ENCODE measurements around the gene THSD7A. TPM values are rescaled to one million over a fixed set of nuclear protein-coding genes. Genes with fewer than 3 reads are reported as not detected.

THSD7A gene
- total and polyA plus RNA-seq, 9 of the 15 experiments (the other 6 are each of a cell fraction or from before 2014, with no cell fraction given): 0.01 to 0.02 TPM; not detected in 7

DNA sequence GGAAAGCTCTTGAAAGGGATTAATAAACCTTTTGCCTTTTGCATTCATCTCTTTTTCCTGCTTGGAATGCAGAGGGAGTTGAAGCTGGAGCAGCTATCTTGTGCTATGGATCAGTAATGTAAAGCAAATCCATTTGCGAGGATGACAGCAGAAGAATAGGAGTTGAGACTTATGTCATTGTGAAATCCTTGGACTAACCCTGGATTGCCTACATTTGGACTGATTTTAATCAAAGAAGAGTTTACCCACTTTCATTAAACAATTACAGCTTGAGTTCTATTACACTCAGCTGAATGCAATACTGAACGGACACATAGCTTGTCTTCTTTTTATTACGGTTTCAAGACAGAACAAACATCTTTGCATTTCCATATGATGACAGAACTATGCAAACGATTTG, 496.1 kb downstream of the THSD7A start:
- WGBS (ENCODE audit: insufficient coverage, low coverage, missing lambda C conversion rate): 2% methylated on average over 4 of the region's 4 CpGs
- DNase-seq (ENCODE audit: extremely low read depth in 1 of 4, low spot score in 3 of 4) (no peak), FAIRE-seq (no peak), ATAC-seq (no peak)
- H3K9me1 ChIP-seq (ENCODE audit: control insufficient read depth, insufficient read depth, low read length): no peaks in the 10 kb centered on the region
- no peaks in the 10 kb centered on the region for H3K9me3 ChIP-seq (replicated peaks; ENCODE audit: control insufficient read depth, insufficient read depth, low read depth, low read length)
- no TSS peak for BruUV-seq (replicated peaks)
- intact Hi-C loops (cut with micrococcal nuclease) (no loop called here), in situ Hi-C loops (cut with MboI) (no loop called here)
- H3K27ac ChIP-seq (ENCODE audit: extremely low read depth, low read depth, low read length): no peak overlapping the region
- H3K79me2 ChIP-seq (ENCODE audit: control insufficient read depth, insufficient read depth, low read length): no peaks in the 10 kb centered on the region
- H4K20me1 ChIP-seq (replicated peaks; ENCODE audit: control insufficient read depth, insufficient read depth, low read length): no peaks in the 10 kb centered on the region
- H2AFZ ChIP-seq (ENCODE audit: low read depth, low read length): no peak overlapping the region
- ChIA-PET POLR2A (no interaction called here), CTCF (ENCODE audit: low intra/inter-chr PET ratio) (no interaction called here)
- H3K27me3 ChIP-seq (ENCODE audit: control insufficient read depth in 2 of 2, insufficient read depth in 2 of 2, low read length in 2 of 2): peaks cover 0 to 5% of the 10 kb centered on the region in 2 experiments; a peak in 3 of 5 replicates
- H3K9ac ChIP-seq (ENCODE audit: insufficient read depth in 1 of 2, low read depth in 2 of 2, low read length in 2 of 2): no peak overlapping the region
- H3K4me2 ChIP-seq (ENCODE audit: insufficient read depth, low read length): no peak overlapping the region
- no peak for TF ChIP-seq CEBPB (tag; IDR thresholded peaks at IDR 0.05)
- no peak for TF ChIP-seq ZBTB2 (IDR thresholded peaks at IDR 0.05)
- TF ChIP-seq PHF21A (IDR thresholded peaks at IDR 0.05; ENCODE audit: borderline replicate concordance, low read depth): no peak
- H3K4me1 ChIP-seq (replicated peaks in 1 of 2; ENCODE audit: control insufficient read depth in 2 of 2, insufficient read depth in 2 of 2, low read length in 2 of 2): no peaks in the 10 kb centered on the region
- no peaks in the 10 kb centered on the region for H3K36me3 ChIP-seq (ENCODE audit: control insufficient read depth, insufficient read depth, low read length)
- no peak overlapping the region for H3K4me3 ChIP-seq

GRCh38 chr7:11332865-11333228, 499.2 kb downstream of the THSD7A start:
- Histone ChIP-seq H3K4me2 (ENCODE audit: insufficient read depth, low read length) (no peak overlapping the region), H3K9me3 (replicated peaks; ENCODE audit: control insufficient read depth, insufficient read depth, low read depth, low read length) (no peaks in the 10 kb centered on the region), H3K4me3 (no peak overlapping the region), H3K27ac (ENCODE audit: extremely low read depth, low read depth, low read length) (no peak overlapping the region), H2AFZ (ENCODE audit: low read depth, low read length) (no peak overlapping the region), H3K9ac (ENCODE audit: insufficient read depth in 1 of 2, low read depth in 2 of 2, low read length in 2 of 2) (no peak overlapping the region), H3K27me3 (ENCODE audit: control insufficient read depth in 2 of 2, insufficient read depth in 2 of 2, low read length in 2 of 2) (peaks cover 0 to 5% of the 10 kb centered on the region in 2 experiments; a peak in 3 of 5 replicates), H3K79me2 (ENCODE audit: control insufficient read depth, insufficient read depth, low read length) (no peaks in the 10 kb centered on the region), H3K36me3 (ENCODE audit: control insufficient read depth, insufficient read depth, low read length) (no peaks in the 10 kb centered on the region), H4K20me1 (replicated peaks; ENCODE audit: control insufficient read depth, insufficient read depth, low read length) (no peaks in the 10 kb centered on the region), H3K9me1 (ENCODE audit: control insufficient read depth, insufficient read depth, low read length) (no peaks in the 10 kb centered on the region), H3K4me1 (replicated peaks in 1 of 2; ENCODE audit: control insufficient read depth in 2 of 2, insufficient read depth in 2 of 2, low read length in 2 of 2) (no peaks in the 10 kb centered on the region)
- intact Hi-C loops (cut with micrococcal nuclease): no loop called here
- DNase-seq (ENCODE audit: extremely low read depth in 1 of 4, low spot score in 3 of 4) (no peak), FAIRE-seq (no peak), ATAC-seq (no peak)
- TF ChIP-seq, protein P1, sequence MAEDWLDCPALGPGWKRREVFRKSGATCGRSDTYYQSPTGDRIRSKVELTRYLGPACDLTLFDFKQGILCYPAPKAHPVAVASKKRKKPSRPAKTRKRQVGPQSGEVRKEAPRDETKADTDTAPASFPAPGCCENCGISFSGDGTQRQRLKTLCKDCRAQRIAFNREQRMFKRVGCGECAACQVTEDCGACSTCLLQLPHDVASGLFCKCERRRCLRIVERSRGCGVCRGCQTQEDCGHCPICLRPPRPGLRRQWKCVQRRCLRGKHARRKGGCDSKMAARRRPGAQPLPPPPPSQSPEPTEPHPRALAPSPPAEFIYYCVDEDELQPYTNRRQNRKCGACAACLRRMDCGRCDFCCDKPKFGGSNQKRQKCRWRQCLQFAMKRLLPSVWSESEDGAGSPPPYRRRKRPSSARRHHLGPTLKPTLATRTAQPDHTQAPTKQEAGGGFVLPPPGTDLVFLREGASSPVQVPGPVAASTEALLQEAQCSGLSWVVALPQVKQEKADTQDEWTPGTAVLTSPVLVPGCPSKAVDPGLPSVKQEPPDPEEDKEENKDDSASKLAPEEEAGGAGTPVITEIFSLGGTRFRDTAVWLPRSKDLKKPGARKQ (CRISPR knock-in tag; IDR thresholded peaks at IDR 0.05): no peak
- no peak for TF ChIP-seq XRCC4 (IDR thresholded peaks at IDR 0.05; ENCODE audit: extremely low read depth, insufficient read depth, insufficient read length)
- TF ChIP-seq SAFB2 (IDR thresholded peaks at IDR 0.05; ENCODE audit: borderline replicate concordance, low read depth, low read length, severe bottlenecking): no peak
- TF ChIP-seq, protein P2, sequence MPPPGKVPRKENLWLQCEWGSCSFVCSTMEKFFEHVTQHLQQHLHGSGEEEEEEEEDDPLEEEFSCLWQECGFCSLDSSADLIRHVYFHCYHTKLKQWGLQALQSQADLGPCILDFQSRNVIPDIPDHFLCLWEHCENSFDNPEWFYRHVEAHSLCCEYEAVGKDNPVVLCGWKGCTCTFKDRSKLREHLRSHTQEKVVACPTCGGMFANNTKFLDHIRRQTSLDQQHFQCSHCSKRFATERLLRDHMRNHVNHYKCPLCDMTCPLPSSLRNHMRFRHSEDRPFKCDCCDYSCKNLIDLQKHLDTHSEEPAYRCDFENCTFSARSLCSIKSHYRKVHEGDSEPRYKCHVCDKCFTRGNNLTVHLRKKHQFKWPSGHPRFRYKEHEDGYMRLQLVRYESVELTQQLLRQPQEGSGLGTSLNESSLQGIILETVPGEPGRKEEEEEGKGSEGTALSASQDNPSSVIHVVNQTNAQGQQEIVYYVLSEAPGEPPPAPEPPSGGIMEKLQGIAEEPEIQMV (tag; conservative IDR thresholded peaks at IDR 0.05; ENCODE audit: low read depth): no peak
- TF ChIP-seq PHF21A (IDR thresholded peaks at IDR 0.05; ENCODE audit: borderline replicate concordance, low read depth): no peak
- TF ChIP-seq ZNF354B (CRISPR knock-in tag; IDR thresholded peaks at IDR 0.05): no peak
- TF ChIP-seq HMG20B (CRISPR knock-in tag; IDR thresholded peaks at IDR 0.05): no peak
- no TSS peak for BruUV-seq (replicated peaks)
- in situ Hi-C loops (cut with MboI): no loop called here
- WGBS (ENCODE audit: insufficient coverage, low coverage, missing lambda C conversion rate): 0% methylated on average over 2 of the region's 2 CpGs
- POLR2A ChIA-PET: no interaction called here
- CTCF ChIA-PET (ENCODE audit: low intra/inter-chr PET ratio): no interaction called here
